MG63 (cell line): ENCODE data around the gene ANKRD17. TPM values are rescaled to one million over a fixed set of nuclear protein-coding genes. Genes with fewer than 3 reads are reported as not detected.

Experiments used
- DNase-seq: peaks from one replicate; pipeline ENCODE4 v3.0.0-alpha.2; 2020
- H3K27me3 ChIP-seq: fragments of 250-450 bp; sonication (Bioruptor Pico); 2 replicates; pipeline ENCODE4 v1.5.1; 2020; ENCODE audit warnings: mild to moderate bottlenecking, moderate library complexity
- H3K36me3 ChIP-seq: fragments of 250-450 bp; sonication (Bioruptor Pico); 2 replicates; pipeline ENCODE4 v1.5.1; 2020; ENCODE audit warnings: mild to moderate bottlenecking, moderate library complexity
- H3K4me3 ChIP-seq: fragments of 250-450 bp; sonication (Bioruptor Pico); 2 replicates; pipeline ENCODE4 v1.5.1; 2020; ENCODE audit warnings: mild to moderate bottlenecking, moderate library complexity
- H3K9me3 ChIP-seq: fragments of 250-450 bp; sonication (Bioruptor Pico); 2 replicates; pipeline ENCODE4 v1.5.1; 2020; ENCODE audit warnings: mild to moderate bottlenecking, moderate library complexity
- total RNA-seq: library from RNA; depleted of rRNA; stranded (reverse); fragments of >200 nt; shearing (Covaris generic); gene quantifications from 2 replicates; pipeline ENCODE4 v1.2.3, GENCODE V29; 2014; ENCODE audit warnings: low replicate concordance

Gene ANKRD17
- total RNA-seq, 1 experiment from 2014 or later = 21.2 TPM

- DNase-seq = no peak
- H3K9me3 ChIP-seq = no peaks in the 10 kb centered on the region
- H3K4me3 ChIP-seq = no peak overlapping the region
- peaks cover 10% of the 10 kb centered on the region for H3K36me3 ChIP-seq
- no peaks in the 10 kb centered on the region for H3K27me3 ChIP-seq
These were observed 77.4 kb downstream of the ANKRD17 start for GRCh38 chr4:73181231-73181630.

- Histone ChIP-seq H3K4me3 (no peak overlapping the region), H3K27me3 (no peaks in the 10 kb centered on the region), H3K36me3 (peaks cover 22% of the 10 kb centered on the region), H3K9me3 (no peaks in the 10 kb centered on the region)
- DNase-seq = no peak
These were observed 80.2 kb downstream of the ANKRD17 start for GRCh38 chr4:73178389-73178788.

- H3K9me3 ChIP-seq = peaks cover 3% of the 10 kb centered on the region; the same call in 1 of the 2 replicates
- H3K4me3 ChIP-seq = no peak overlapping the region
- no peaks in the 10 kb centered on the region for H3K27me3 ChIP-seq
- peaks cover 49% of the 10 kb centered on the region for H3K36me3 ChIP-seq
- no peak for DNase-seq
These were observed 86.4 kb downstream of the ANKRD17 start for GRCh38 chr4:73172161-73172560.

- DNase-seq = no peak
- Histone ChIP-seq H3K9me3 (peaks cover 6% of the 10 kb centered on the region; the same call in 1 of the 2 replicates), H3K27me3 (no peaks in the 10 kb centered on the region), H3K4me3 (no peak overlapping the region), H3K36me3 (peaks cover 48% of the 10 kb centered on the region)
These were observed 87.9 kb downstream of the ANKRD17 start for GRCh38 chr4:73170518-73171198.

- Histone ChIP-seq H3K27me3 (no peaks in the 10 kb centered on the region), H3K9me3 (0 out of 2 replicates have a peak, but pooled peaks cover 3% of the 10 kb centered on the region), H3K4me3 (no peak overlapping the region), H3K36me3 (peaks cover 28% of the 10 kb centered on the region)
- no peak for DNase-seq
These were observed 92.4 kb downstream of the ANKRD17 start for GRCh38 chr4:73166212-73166611.

- no peaks in the 10 kb centered on the region for H3K27me3 ChIP-seq
- 0 out of 2 replicates have a peak, but pooled peaks cover 3% of the 10 kb centered on the region for H3K9me3 ChIP-seq
- no peak overlapping the region for H3K4me3 ChIP-seq
- no peak for DNase-seq
- peaks cover 36% of the 10 kb centered on the region for H3K36me3 ChIP-seq
These were observed 96.9 kb downstream of the ANKRD17 start for GRCh38 chr4:73161527-73162185.

- Histone ChIP-seq H3K36me3 (peaks cover 27% of the 10 kb centered on the region), H3K4me3 (no peak overlapping the region), H3K9me3 (no peaks in the 10 kb centered on the region), H3K27me3 (no peaks in the 10 kb centered on the region)
- no peak for DNase-seq
These were observed 102.2 kb downstream of the ANKRD17 start for GRCh38 chr4:73156394-73156793.

- Histone ChIP-seq H3K27me3 (no peaks in the 10 kb centered on the region), H3K36me3 (peaks cover 18% of the 10 kb centered on the region), H3K4me3 (no peak overlapping the region), H3K9me3 (no peaks in the 10 kb centered on the region)
- no peak for DNase-seq
These were observed 105.7 kb downstream of the ANKRD17 start for GRCh38 chr4:73152893-73153292.

- no peak overlapping the region for H3K4me3 ChIP-seq
- H3K36me3 ChIP-seq = peaks cover 52% of the 10 kb centered on the region
- no peaks in the 10 kb centered on the region for H3K9me3 ChIP-seq
- no peaks in the 10 kb centered on the region for H3K27me3 ChIP-seq
- DNase-seq = no peak
These were observed 115.5 kb downstream of the ANKRD17 start for GRCh38 chr4:73142995-73143547.

- H3K4me3 ChIP-seq = no peak overlapping the region
- H3K9me3 ChIP-seq = no peaks in the 10 kb centered on the region
- no peaks in the 10 kb centered on the region for H3K27me3 ChIP-seq
- DNase-seq = no peak
- peaks cover 59% of the 10 kb centered on the region for H3K36me3 ChIP-seq
These were observed 118.6 kb downstream of the ANKRD17 start for GRCh38 chr4:73139991-73140390.

GRCh38 chr4:73139245-73139644 is 119.4 kb downstream of the ANKRD17 start:
- Histone ChIP-seq H3K27me3 (no peaks in the 10 kb centered on the region), H3K36me3 (peaks cover 59% of the 10 kb centered on the region), H3K4me3 (no peak overlapping the region), H3K9me3 (no peaks in the 10 kb centered on the region)
- no peak for DNase-seq

GRCh38 chr4:73137121-73137520 is 121.5 kb downstream of the ANKRD17 start:
- H3K9me3 ChIP-seq = no peaks in the 10 kb centered on the region
- no peak for DNase-seq
- H3K36me3 ChIP-seq = peaks cover 56% of the 10 kb centered on the region
- no peaks in the 10 kb centered on the region for H3K27me3 ChIP-seq
- H3K4me3 ChIP-seq = no peak overlapping the region

- H3K9me3 ChIP-seq = no peaks in the 10 kb centered on the region
- no peaks in the 10 kb centered on the region for H3K27me3 ChIP-seq
- H3K4me3 ChIP-seq = no peak overlapping the region
- H3K36me3 ChIP-seq = peaks cover 41% of the 10 kb centered on the region
- DNase-seq = no peak
These were observed 124.8 kb downstream of the ANKRD17 start for GRCh38 chr4:73133784-73134183.

GRCh38 chr4:73131281-73131680 is 127.3 kb downstream of the ANKRD17 start:
- H3K27me3 ChIP-seq = no peaks in the 10 kb centered on the region
- no peak for DNase-seq
- no peaks in the 10 kb centered on the region for H3K9me3 ChIP-seq
- peaks cover 26% of the 10 kb centered on the region for H3K36me3 ChIP-seq
- H3K4me3 ChIP-seq = no peak overlapping the region

GRCh38 chr4:73129319-73129718 is 129.3 kb downstream of the ANKRD17 start:
- H3K4me3 ChIP-seq = no peak overlapping the region
- no peaks in the 10 kb centered on the region for H3K9me3 ChIP-seq
- DNase-seq = no peak
- peaks cover 21% of the 10 kb centered on the region for H3K36me3 ChIP-seq
- H3K27me3 ChIP-seq = no peaks in the 10 kb centered on the region

GRCh38 chr4:73127839-73128453 is 130.7 kb downstream of the ANKRD17 start:
- DNase-seq = no peak
- no peaks in the 10 kb centered on the region for H3K27me3 ChIP-seq
- H3K9me3 ChIP-seq = no peaks in the 10 kb centered on the region
- peaks cover 24% of the 10 kb centered on the region for H3K36me3 ChIP-seq
- H3K4me3 ChIP-seq = no peak overlapping the region

- Histone ChIP-seq H3K4me3 (no peak overlapping the region), H3K27me3 (no peaks in the 10 kb centered on the region), H3K36me3 (peaks cover 25% of the 10 kb centered on the region), H3K9me3 (no peaks in the 10 kb centered on the region)
- no peak for DNase-seq
These were observed 149.1 kb downstream of the ANKRD17 start for GRCh38 chr4:73109493-73109892.
